Testis (tissue), 2 donors: ENCODE measurements around the gene PAWR.

Experiments used
- CTCF ChIP-seq, 3 experiments: fragments of 450-650 bp in 2 of 3; fragments of 200-600 bp in 1 of 3; sonication (generic) in 1 of 3; IDR thresholded peaks; one replicate each; pipeline ENCODE4 v1.5.1; 2016 to 2019; ENCODE audit warnings: antibody characterized with exemption in 3 of 3, mild to moderate bottlenecking in 2 of 3, moderate library complexity in 1 of 3
- POLR2A ChIP-seq: fragments of 450-650 bp; IDR thresholded peaks from one replicate; pipeline ENCODE4 v1.6.1; 2017; ENCODE audit warnings: antibody characterized with exemption, mild to moderate bottlenecking, moderate library complexity

DNA sequence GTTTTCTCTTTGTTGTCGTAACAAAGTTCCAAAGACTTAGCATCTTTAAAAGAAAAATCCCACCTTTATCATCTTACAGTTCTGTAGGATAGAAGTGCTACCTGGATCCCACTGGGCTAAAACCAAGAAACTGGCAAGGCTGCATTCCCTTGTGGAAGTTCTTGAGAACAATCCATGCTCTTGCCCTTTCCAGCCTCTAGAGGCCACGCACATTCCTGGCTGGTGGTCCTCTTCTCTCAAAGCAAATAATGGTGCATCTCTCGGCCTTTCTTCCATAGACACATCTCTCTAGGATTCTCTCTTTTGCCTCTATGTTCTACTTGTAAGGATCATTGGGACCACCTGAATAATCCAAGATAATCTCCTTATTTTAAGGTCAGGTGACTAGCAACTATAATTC is 8.2 kb upstream of the PAWR start:
- TF ChIP-seq CTCF (IDR thresholded peaks at IDR 0.05) = no peak
- no peak for TF ChIP-seq POLR2A
